Activated T-helper 17 cell treated with anti-CD3 and anti-CD28 coated beads, Interleukin-2, amount 50 U/mL, for 72 hours (primary cell): ENCODE data around the gene RASL10B. TPM values are rescaled to one million over a fixed set of nuclear protein-coding genes. Genes with fewer than 3 reads are reported as not detected.

ENCODE experiments used
- ATAC-seq: fragments of 150-1000 bp; cut with Tn5 transposase; replicated peaks from 2 replicates; pipeline ENCODE4 v1.10.0; 2021; ENCODE audit warnings: mild to moderate bottlenecking, moderate library complexity
- H3K27ac Mint-ChIP-seq: one replicate; pipeline ENCODE4 v1.8.0; 2022; ENCODE audit warnings: mixed read lengths
- H3K27me3 Mint-ChIP-seq: one replicate; pipeline ENCODE4 v1.8.0; 2022; ENCODE audit warnings: mixed read lengths
- H3K36me3 Mint-ChIP-seq: one replicate; pipeline ENCODE4 v1.8.0; 2022; ENCODE audit warnings: low read depth, mild to moderate bottlenecking, mixed read lengths
- H3K4me1 Mint-ChIP-seq: one replicate; pipeline ENCODE4 v1.8.0; 2022; ENCODE audit warnings: mixed read lengths
- H3K4me3 Mint-ChIP-seq: one replicate; pipeline ENCODE4 v1.8.0; 2022; ENCODE audit warnings: mild to moderate bottlenecking, mixed read lengths
- H3K9me3 Mint-ChIP-seq: one replicate; pipeline ENCODE4 v1.8.0; 2022; ENCODE audit warnings: mixed read lengths
- total RNA-seq, 2 donors: library from RNA; stranded (reverse); gene quantifications; one replicate each; pipeline ENCODE4 v1.2.3, GENCODE V29; 2022

The RASL10B gene
- total RNA-seq, 2 donors from 2014 or later: 0.16 to 0.63 TPM

- Mint-ChIP-seq H3K36me3 (no peaks in the 10 kb centered on the region), H3K4me3 (no peak within 1 kb of the TSS), H3K4me1 (no peaks in the 10 kb centered on the region), H3K9me3 (no peaks in the 10 kb centered on the region), H3K27me3 (no peaks in the 10 kb centered on the region), H3K27ac (no peak within 1 kb of the TSS)
- ATAC-seq: no peak
Measured at GRCh38 chr17:35760587-35760986, 29.1 kb downstream of the RASL10B start, which contains the start of gene C17orf50. TSS of gene C17orf50 (plus strand) at chr17:35760887. CDS start at chr17:35760942, 55 bp downstream.

GRCh38 chr17:35761601-35762000 is 30.2 kb downstream of the RASL10B start:
- H3K36me3 Mint-ChIP-seq: no peaks in the 10 kb centered on the region
- H3K27me3 Mint-ChIP-seq: no peaks in the 10 kb centered on the region
- H3K27ac Mint-ChIP-seq: no peak overlapping the region
- no peaks in the 10 kb centered on the region for H3K9me3 Mint-ChIP-seq
- H3K4me1 Mint-ChIP-seq: no peaks in the 10 kb centered on the region
- no peak for ATAC-seq
- H3K4me3 Mint-ChIP-seq: no peak overlapping the region

- Mint-ChIP-seq H3K4me1 (no peaks in the 10 kb centered on the region), H3K27me3 (no peaks in the 10 kb centered on the region), H3K9me3 (no peaks in the 10 kb centered on the region), H3K36me3 (no peaks in the 10 kb centered on the region), H3K4me3 (peak overlapping the region; percentile 80), H3K27ac (no peak overlapping the region)
- no peak for ATAC-seq
Measured at GRCh38 chr17:35763767-35764122, 32.3 kb downstream of the RASL10B start.

GRCh38 chr17:35764123-35764991 is 32.9 kb downstream of the RASL10B start:
- ATAC-seq: peak; percentile 95
- Mint-ChIP-seq H3K27ac (no peak overlapping the region), H3K4me1 (no peaks in the 10 kb centered on the region), H3K27me3 (no peaks in the 10 kb centered on the region), H3K9me3 (no peaks in the 10 kb centered on the region), H3K4me3 (peak overlapping the region; percentile 80), H3K36me3 (no peaks in the 10 kb centered on the region)

- Mint-ChIP-seq H3K36me3 (no peaks in the 10 kb centered on the region), H3K9me3 (no peaks in the 10 kb centered on the region), H3K4me3 (peak overlapping the region; percentile 80), H3K27ac (no peak overlapping the region), H3K4me1 (no peaks in the 10 kb centered on the region), H3K27me3 (no peaks in the 10 kb centered on the region)
- no peak for ATAC-seq
Measured at GRCh38 chr17:35765086-35765710, 33.8 kb downstream of the RASL10B start.

GRCh38 chr17:35765756-35766488 is 34.5 kb downstream of the RASL10B start:
- Mint-ChIP-seq H3K36me3 (no peaks in the 10 kb centered on the region), H3K4me1 (no peaks in the 10 kb centered on the region), H3K27me3 (no peaks in the 10 kb centered on the region), H3K27ac (no peak overlapping the region), H3K4me3 (peak overlapping the region; percentile 80), H3K9me3 (no peaks in the 10 kb centered on the region)
- no peak for ATAC-seq

GRCh38 chr17:35766489-35766877 is 35.0 kb downstream of the RASL10B start:
- Mint-ChIP-seq H3K27ac (no peak overlapping the region), H3K4me1 (no peaks in the 10 kb centered on the region), H3K27me3 (no peaks in the 10 kb centered on the region), H3K4me3 (no peak overlapping the region), H3K36me3 (no peaks in the 10 kb centered on the region), H3K9me3 (no peaks in the 10 kb centered on the region)
- no peak for ATAC-seq

GRCh38 chr17:35766903-35767510 is 35.6 kb downstream of the RASL10B start:
- ATAC-seq: no peak
- H3K9me3 Mint-ChIP-seq: no peaks in the 10 kb centered on the region
- H3K27ac Mint-ChIP-seq: no peak overlapping the region
- no peaks in the 10 kb centered on the region for H3K27me3 Mint-ChIP-seq
- H3K36me3 Mint-ChIP-seq: no peaks in the 10 kb centered on the region
- H3K4me1 Mint-ChIP-seq: no peaks in the 10 kb centered on the region
- no peak overlapping the region for H3K4me3 Mint-ChIP-seq

GRCh38 chr17:35768797-35769196 is 37.4 kb downstream of the RASL10B start:
- Mint-ChIP-seq H3K4me3 (no peak overlapping the region), H3K27me3 (peaks cover 1% of the 10 kb centered on the region), H3K4me1 (no peaks in the 10 kb centered on the region), H3K9me3 (no peaks in the 10 kb centered on the region), H3K36me3 (no peaks in the 10 kb centered on the region), H3K27ac (no peak overlapping the region)
- ATAC-seq: no peak

GRCh38 chr17:35769895-35770486 is 38.6 kb downstream of the RASL10B start:
- H3K27me3 Mint-ChIP-seq: peaks cover 3% of the 10 kb centered on the region
- no peak overlapping the region for H3K4me3 Mint-ChIP-seq
- ATAC-seq: no peak
- H3K4me1 Mint-ChIP-seq: no peaks in the 10 kb centered on the region
- H3K27ac Mint-ChIP-seq: no peak overlapping the region
- no peaks in the 10 kb centered on the region for H3K36me3 Mint-ChIP-seq
- no peaks in the 10 kb centered on the region for H3K9me3 Mint-ChIP-seq

- Mint-ChIP-seq H3K4me1 (no peaks in the 10 kb centered on the region), H3K9me3 (no peaks in the 10 kb centered on the region), H3K4me3 (no peak overlapping the region), H3K36me3 (no peaks in the 10 kb centered on the region), H3K27ac (no peak overlapping the region), H3K27me3 (peaks cover 7% of the 10 kb centered on the region)
- ATAC-seq: no peak
Measured at GRCh38 chr17:35773129-35773528, 41.7 kb downstream of the RASL10B start.

- H3K27ac Mint-ChIP-seq: no peak overlapping the region
- no peak overlapping the region for H3K4me3 Mint-ChIP-seq
- no peaks in the 10 kb centered on the region for H3K4me1 Mint-ChIP-seq
- H3K9me3 Mint-ChIP-seq: no peaks in the 10 kb centered on the region
- H3K36me3 Mint-ChIP-seq: no peaks in the 10 kb centered on the region
- H3K27me3 Mint-ChIP-seq: peaks cover 7% of the 10 kb centered on the region
- ATAC-seq: no peak
Measured at GRCh38 chr17:35773679-35774425, 42.4 kb downstream of the RASL10B start.

- Mint-ChIP-seq H3K27me3 (peaks cover 7% of the 10 kb centered on the region), H3K27ac (no peak overlapping the region), H3K36me3 (no peaks in the 10 kb centered on the region)
Measured at GRCh38 chr17:35774499-35774898, 43.1 kb downstream of the RASL10B start.

More at GRCh38 chr17:35774499-35774898, 43.1 kb downstream of the RASL10B start:
- Mint-ChIP-seq H3K4me1 (no peaks in the 10 kb centered on the region), H3K9me3 (no peaks in the 10 kb centered on the region), H3K4me3 (no peak overlapping the region)
- ATAC-seq: no peak
